K562 (cell line): ENCODE measurements around the gene INMT. TPM values are rescaled to one million over a fixed set of nuclear protein-coding genes. Genes with fewer than 3 reads are reported as not detected.

Experiments
- ATAC-seq: fragments of 200-7000 bp; cut with Tn5 transposase; 3 replicates; pipeline ENCODE4 v1.9.1; 2020; ENCODE audit warnings: moderate library complexity
- BruUV-seq: library from RNA; stranded (reverse); fragments of 400-500 nt; replicated peaks from 2 replicates; lab custom pipeline; 2021; lab: Mats Ljungman, UMichigan
- CTCF ChIA-PET: fragments of 300-600 bp; formaldehyde crosslinking; extraction: SDS; loops from one replicate; lab custom pipeline; 2021; ENCODE audit warnings: low intra/inter-chr PET ratio; lab: Yijun Ruan, JAX
- POLR2A ChIA-PET: fragments of 300-600, 350-650 bp; sonication (Branson Sonifier 250); formaldehyde crosslinking; extraction: SDS; loops from one replicate; lab custom pipeline; 2021; ENCODE audit warnings: antibody characterized with exemption, inconsistent platforms; lab: Yijun Ruan, JAX
- DNase-seq, 4 experiments: peaks; one replicate each; pipeline versions ENCODE4 v3.0.0 to v3.0.0-alpha.2; 2011 to 2018; ENCODE audit warnings: low spot score in 3 of 4, mixed read lengths in 3 of 4; ENCODE audit errors: extremely low read depth in 1 of 4
- FAIRE-seq: peaks from 2 replicates; lab custom pipeline; 2011; peaks lifted over from hg19 to GRCh38; lab: Jason Lieb, UNC
- H2AFZ ChIP-seq: 2 replicates; pipeline ENCODE4 v1.6.0; 2011; ENCODE audit warnings: low read depth, low read length, control low read depth, inconsistent platforms
- H3K27ac ChIP-seq: fragments of 200-600 bp; 3 replicates; pipeline ENCODE4 v1.8.0; 2011; ENCODE audit warnings: low read depth, mild to moderate bottlenecking, control low read depth, inconsistent platforms, low read length, moderate library complexity, mixed read lengths; ENCODE audit errors: extremely low read depth
- H3K27me3 ChIP-seq, 2 experiments: fragments of 300-600 bp in 1 of 2; 2 replicates in 1 of 2; 3 replicates in 1 of 2; pipeline versions ENCODE4 v1.6.0 to v1.8.0; 2011; ENCODE audit warnings: inconsistent platforms in 2 of 2, low read length in 2 of 2, mild to moderate bottlenecking in 1 of 2, mixed read lengths in 1 of 2, moderate library complexity in 1 of 2; ENCODE audit not compliant: control insufficient read depth in 2 of 2, insufficient read depth in 2 of 2
- H3K36me3 ChIP-seq: fragments of 300-600 bp; 3 replicates; pipeline ENCODE4 v1.8.0; 2011; ENCODE audit warnings: mild to moderate bottlenecking, low read length, inconsistent platforms; ENCODE audit not compliant: control insufficient read depth, insufficient read depth
- H3K4me1 ChIP-seq, 2 experiments: fragments of 200-600 bp in 1 of 2; replicated peaks in 1 of 2; 2 replicates in 1 of 2; 3 replicates in 1 of 2; pipeline versions ENCODE4 v1.5.1 to v1.8.0; 2011; ENCODE audit warnings: inconsistent platforms in 2 of 2, low read length in 2 of 2, mild to moderate bottlenecking in 1 of 2, mixed read lengths in 1 of 2, moderate library complexity in 1 of 2; ENCODE audit not compliant: control insufficient read depth in 2 of 2, insufficient read depth in 2 of 2
- H3K4me2 ChIP-seq: 2 replicates; pipeline ENCODE4 v1.6.1; 2011; ENCODE audit warnings: low read length, control low read depth, inconsistent platforms, mixed read lengths; ENCODE audit not compliant: insufficient read depth
- H3K4me3 ChIP-seq: fragments of 200-600 bp; sonication (generic), shearing (Covaris generic); 2 replicates; pipeline ENCODE4 v1.5.1; 2016; ENCODE audit warnings: control low read depth, inconsistent platforms
- H3K79me2 ChIP-seq: fragments of 200-600 bp; 3 replicates; pipeline ENCODE4 v1.8.0; 2011; ENCODE audit warnings: low read length, inconsistent platforms; ENCODE audit not compliant: control insufficient read depth, insufficient read depth
- H3K9ac ChIP-seq, 2 experiments: 2 replicates each; pipeline versions ENCODE4 v1.6.0 to v1.6.1; 2011; ENCODE audit warnings: low read depth in 2 of 2, low read length in 2 of 2, control low read depth in 1 of 2, inconsistent platforms in 1 of 2, mild to moderate bottlenecking in 1 of 2, mixed read lengths in 1 of 2; ENCODE audit not compliant: insufficient read depth in 1 of 2
- H3K9me1 ChIP-seq: one replicate; pipeline ENCODE4 v1.6.0; 2011; ENCODE audit warnings: inconsistent platforms, mild to moderate bottlenecking, low read length, moderate library complexity; ENCODE audit not compliant: control insufficient read depth, insufficient read depth
- H3K9me3 ChIP-seq: replicated peaks from 2 replicates; pipeline ENCODE4 v1.5.1; 2011; ENCODE audit warnings: low read depth, low read length, inconsistent platforms; ENCODE audit not compliant: control insufficient read depth, insufficient read depth
- H4K20me1 ChIP-seq: replicated peaks from 2 replicates; pipeline ENCODE4 v1.6.1; 2011; ENCODE audit warnings: low read length, inconsistent platforms, mixed read lengths; ENCODE audit not compliant: control insufficient read depth, insufficient read depth
- POLR2AphosphoS5 ChIP-seq: IDR thresholded peaks from 2 replicates; pipeline ENCODE4 v1.6.1; 2011; ENCODE audit warnings: mild to moderate bottlenecking, low read depth, low read length, moderate library complexity; ENCODE audit not compliant: control insufficient read depth, insufficient read depth
- ZNF212 ChIP-seq: fragments of 450-650 bp; formaldehyde crosslinking; IDR thresholded peaks from 2 replicates; pipeline ENCODE4 v1.4.0; 2020; ENCODE audit warnings: mild to moderate bottlenecking
- ZNF318 ChIP-seq, 2 experiments: fragments of 450-650 bp; IDR thresholded peaks; 2 replicates each; pipeline ENCODE4 v1.6.1; 2016; ENCODE audit warnings: mild to moderate bottlenecking in 2 of 2, borderline replicate concordance in 1 of 2, low read depth in 1 of 2, moderate library complexity in 1 of 2
- WGBS: fragments of 100-300 bp; shearing (Covaris generic); methylation state at CpG from one replicate; pipeline ENCODE4 v1.1.6; 2016; ENCODE audit warnings: low coverage, mixed read lengths; ENCODE audit not compliant: insufficient coverage; ENCODE audit errors: missing lambda C conversion rate; 5-methylcytosine and 5-hydroxymethylcytosine counted together
- in situ Hi-C: fragments of 300-500 bp; cut with MboI; formaldehyde crosslinking; loops from 4 replicates; pipeline ENCODE4 v1.15.0; 2018; ENCODE audit warnings: inconsistent platforms, mixed read lengths
- intact Hi-C: fragments of 100-400 bp; cut with micrococcal nuclease; formaldehyde crosslinking; loops from 2 replicates; pipeline ENCODE4 v1.14.2; 2022
- polyA plus RNA-seq, 8 experiments: library from polyadenylated mRNA; depleted of rRNA in 4 of 8; stranded (reverse) in 5 of 8; unstranded in 3 of 8; fragments of >200 nt; fragmentation: Nextera tagmentation in 2 of 8; fragmentation: Illumina TruSeq in 1 of 8; extraction: Ambion mirVana in 2 of 8; extraction: Trizol in 1 of 8; gene quantifications; 2 replicates each; pipeline versions ENCODE4 v1.2.1 to v1.2.3, GENCODE V29; 2011 to 2014; ENCODE audit warnings: inconsistent platforms in 1 of 8, missing spikeins in 1 of 8
- total RNA-seq, 7 experiments: library from RNA; depleted of rRNA in 6 of 7; stranded (reverse); fragments of >200 nt in 6 of 7; fragmentation: Illumina TruSeq in 2 of 7; extraction: Trizol in 2 of 7; gene quantifications; 2 replicates each; pipeline versions ENCODE4 v1.2.1 to v1.2.3, GENCODE V29; 2011 to 2021; ENCODE audit warnings: low replicate concordance in 1 of 7

The INMT gene
- total and polyA plus RNA-seq, 9 of the 15 experiments (the other 6 are each of a cell fraction or from before 2014, with no cell fraction given), result 0.04 to 0.27 TPM; not detected in 7

GRCh38 chr7:30778255-30779025, 26.5 kb downstream of the INMT start:
- Histone ChIP-seq H3K9me3 (no peaks in the 10 kb centered on the region), H3K79me2 (peaks cover 41% of the 10 kb centered on the region), H3K4me3 (no peak overlapping the region), H3K27me3 (no peaks in the 10 kb centered on the region), H4K20me1 (no peaks in the 10 kb centered on the region), H3K9ac (no peak overlapping the region), H3K36me3 (peaks cover 68% of the 10 kb centered on the region), H3K4me2 (no peak overlapping the region), H3K27ac (no peak overlapping the region), H2AFZ (no peak overlapping the region), H3K4me1 (peaks cover 5 to 6% of the 10 kb centered on the region in 2 experiments; a peak in 3 of 5 replicates), H3K9me1 (peaks cover 2% of the 10 kb centered on the region)
- POLR2A ChIA-PET, result interaction anchor here (1.2 kb wide), 1 partner anchor 13 kb away, joined by 5 read pairs; no protein-coding TSS in a partner anchor
- CTCF ChIA-PET, result no interaction called here
- intact Hi-C loops (no loop called here), in situ Hi-C loops (no loop called here)
- BruUV-seq, result no TSS peak
- FAIRE-seq, result peak; percentile 11
- 89% methylated on average over 13 of the region's 15 CpGs for WGBS
- TF ChIP-seq ZNF212, result no peak
- no peak for TF ChIP-seq ZNF318 (IDR thresholded peaks at IDR 0.05; ENCODE audit: borderline replicate concordance in 1 of 2, low read depth in 1 of 2)
- no peak for TF ChIP-seq POLR2AphosphoS5
- DNase-seq, result no peak
- ATAC-seq, result no peak
